Measurements from ENCODE around the gene SLC3A2.

- TF ChIP-seq EP300 (IDR thresholded peaks at IDR 0.05) (no peak), CTCF (IDR thresholded peaks at IDR 0.05) (no peak)
Measured at GRCh38 chr11:62897311-62897710, 16.6 kb downstream of the SLC3A2 start.
